Fibroblast of peridontal ligament (primary cell): Measurements from ENCODE around the gene S100A14.
"Not testable (repeated sequence)": the region's sequence is repeated elsewhere in the genome, so short reads cannot be mapped to it uniquely, and the experiment has no call there.

Source experiments
- DNase-seq: peaks from one replicate; pipeline ENCODE4 v3.0.0-alpha.2; 2010; ENCODE audit errors: extremely low read depth

The S100A14 gene

DNA sequence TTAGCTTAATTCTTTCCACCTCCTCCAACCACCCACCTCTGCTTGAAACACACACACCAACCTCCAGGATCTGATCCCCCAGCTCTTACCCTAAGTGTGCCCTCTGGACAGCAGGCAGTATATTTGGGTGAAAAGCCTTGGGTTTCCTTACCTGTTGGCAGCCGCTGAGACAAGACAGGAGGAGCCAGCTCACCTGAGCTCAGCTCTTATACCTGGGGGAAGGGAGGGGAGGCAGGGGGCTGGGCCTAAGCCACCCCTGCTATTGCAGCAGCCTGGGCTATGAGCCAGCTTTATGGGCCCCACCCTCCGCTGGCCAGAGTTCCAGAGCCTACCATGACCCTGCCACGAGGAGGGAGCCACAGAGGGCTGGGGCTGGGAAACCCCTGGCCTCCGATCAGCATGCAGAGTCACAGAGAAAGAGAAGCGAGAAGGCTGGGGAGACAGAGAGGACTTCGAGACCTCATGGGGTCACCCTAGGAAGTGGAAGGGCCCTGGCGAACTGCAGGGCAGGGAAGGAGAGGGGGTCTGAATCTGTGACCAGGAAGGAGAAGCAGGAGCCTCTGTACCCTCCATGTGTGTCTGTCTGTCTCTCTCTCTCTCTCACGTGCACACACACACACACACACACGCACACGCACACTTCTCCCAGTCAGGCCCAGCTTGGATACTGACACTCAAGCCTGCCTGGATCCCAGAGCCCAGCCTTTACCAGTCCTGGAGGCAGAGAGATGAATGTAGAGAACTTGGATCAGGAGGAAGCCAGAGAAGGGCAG is at the start of gene S100A14:
Gene S100A14, minus strand, starts transcription at position 182 of the 773 bp plus-strand sequence. CDS start 467 bp downstream, outside the sequence.
- no peak for DNase-seq

DNA sequence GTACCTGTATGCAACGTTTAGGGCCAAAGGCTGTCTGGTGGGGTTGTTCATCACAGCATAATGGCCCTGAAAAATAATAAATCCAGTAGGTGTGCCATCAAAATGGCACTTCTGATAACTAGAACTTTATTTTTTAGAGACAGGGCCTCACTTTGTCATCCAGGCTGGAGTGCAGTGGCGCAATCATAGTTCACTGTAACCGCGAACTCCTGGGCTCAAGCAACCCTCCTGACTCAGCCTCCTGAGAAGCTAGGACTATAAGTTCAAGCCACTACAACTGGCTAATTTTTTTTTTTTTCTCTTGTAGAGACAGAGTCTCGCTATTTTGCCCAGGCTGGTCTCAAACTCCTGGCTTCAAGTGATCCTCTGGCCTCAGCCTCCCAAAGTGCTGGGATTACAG is 47.1 kb upstream of the S100A14 start:
- peak; percentile 49 for DNase-seq

DNA sequence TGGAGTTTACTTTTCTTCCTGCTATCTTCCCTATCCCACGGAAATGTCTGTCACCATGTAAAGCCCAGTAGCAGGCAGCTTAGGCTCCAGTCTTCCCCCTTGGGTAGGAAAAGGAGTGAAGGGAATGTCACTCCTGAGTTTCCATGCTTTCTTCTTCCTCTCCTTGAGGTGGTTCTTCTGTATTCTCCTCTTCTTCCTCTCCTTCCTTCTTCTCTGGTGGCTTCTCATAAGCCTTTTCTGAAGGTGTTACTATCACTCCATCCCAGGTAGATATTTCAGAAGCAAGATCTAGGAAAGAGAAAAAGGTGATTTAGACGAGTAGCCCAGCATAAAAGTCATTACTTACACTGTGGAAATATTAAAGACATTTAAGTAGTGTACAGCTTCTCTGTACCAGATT is 46.1 kb upstream of the S100A14 start:
- no peak for DNase-seq

DNA sequence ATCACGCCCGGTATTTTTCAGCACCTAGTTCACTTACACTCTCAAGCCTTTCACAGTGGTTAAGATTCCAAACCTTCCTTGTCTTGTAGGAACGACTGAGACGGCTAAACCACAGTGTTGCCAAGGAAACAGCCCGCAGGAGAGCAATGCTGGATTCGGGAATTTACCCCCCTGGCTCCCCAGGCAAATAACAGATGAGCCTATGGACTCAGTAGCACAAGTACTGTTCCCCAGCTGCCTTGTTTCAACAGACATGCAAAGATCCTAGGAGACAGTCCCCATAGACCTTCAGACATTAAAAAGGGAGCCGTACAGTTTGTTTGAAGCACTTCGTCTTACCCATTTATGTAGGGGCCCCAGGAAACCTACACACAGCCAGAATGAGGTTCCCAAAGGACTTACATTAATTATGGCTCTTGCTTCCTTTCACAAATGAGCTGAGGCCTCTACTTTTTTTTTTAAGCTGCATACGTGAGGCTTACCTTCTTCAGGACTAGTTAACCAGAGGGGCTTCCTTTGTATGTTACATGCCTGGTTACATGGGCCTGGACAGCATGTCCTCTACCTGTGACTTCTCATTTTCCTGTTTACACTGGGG is 45.1 kb upstream of the S100A14 start:
- DNase-seq: peak; percentile 33

DNA sequence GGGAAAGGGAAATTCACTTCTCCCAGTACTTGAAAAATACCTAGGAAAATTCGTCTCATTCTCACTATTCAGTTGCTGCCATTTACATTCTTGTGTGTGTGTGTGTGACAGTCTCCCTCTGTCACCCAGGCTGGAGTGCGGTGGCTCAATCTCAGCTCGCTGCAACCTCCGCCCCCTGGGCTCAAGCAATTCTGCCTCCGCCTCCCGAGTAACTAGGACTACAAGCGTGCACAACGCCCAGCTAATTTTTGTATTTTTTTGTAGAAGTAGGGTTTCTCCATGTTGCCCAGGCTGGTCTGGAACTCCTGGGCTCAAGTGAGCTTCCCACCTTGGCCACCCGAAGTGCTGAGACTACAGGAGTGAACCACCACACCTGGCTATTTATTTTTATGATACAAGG is 43.5 kb upstream of the S100A14 start:
- DNase-seq: no peak

DNA sequence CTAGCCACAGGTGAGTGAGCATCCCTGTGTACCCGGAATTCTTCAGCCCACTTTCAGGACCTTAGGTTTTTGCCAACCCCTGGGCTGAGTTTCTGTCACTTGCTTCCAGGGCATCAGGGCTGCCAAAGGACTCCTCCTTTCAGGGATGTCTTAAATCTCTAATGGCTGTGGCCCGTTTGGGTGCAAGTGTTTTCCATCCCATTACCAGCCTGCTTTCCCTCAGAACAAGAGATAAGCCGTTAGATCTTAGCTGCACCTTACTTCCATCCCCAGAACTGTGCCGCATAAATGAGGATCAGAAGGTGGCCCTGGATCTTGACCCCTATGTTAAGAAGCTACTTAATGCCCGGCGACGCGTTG is 43.0 kb upstream of the S100A14 start:
- no peak for DNase-seq

DNA sequence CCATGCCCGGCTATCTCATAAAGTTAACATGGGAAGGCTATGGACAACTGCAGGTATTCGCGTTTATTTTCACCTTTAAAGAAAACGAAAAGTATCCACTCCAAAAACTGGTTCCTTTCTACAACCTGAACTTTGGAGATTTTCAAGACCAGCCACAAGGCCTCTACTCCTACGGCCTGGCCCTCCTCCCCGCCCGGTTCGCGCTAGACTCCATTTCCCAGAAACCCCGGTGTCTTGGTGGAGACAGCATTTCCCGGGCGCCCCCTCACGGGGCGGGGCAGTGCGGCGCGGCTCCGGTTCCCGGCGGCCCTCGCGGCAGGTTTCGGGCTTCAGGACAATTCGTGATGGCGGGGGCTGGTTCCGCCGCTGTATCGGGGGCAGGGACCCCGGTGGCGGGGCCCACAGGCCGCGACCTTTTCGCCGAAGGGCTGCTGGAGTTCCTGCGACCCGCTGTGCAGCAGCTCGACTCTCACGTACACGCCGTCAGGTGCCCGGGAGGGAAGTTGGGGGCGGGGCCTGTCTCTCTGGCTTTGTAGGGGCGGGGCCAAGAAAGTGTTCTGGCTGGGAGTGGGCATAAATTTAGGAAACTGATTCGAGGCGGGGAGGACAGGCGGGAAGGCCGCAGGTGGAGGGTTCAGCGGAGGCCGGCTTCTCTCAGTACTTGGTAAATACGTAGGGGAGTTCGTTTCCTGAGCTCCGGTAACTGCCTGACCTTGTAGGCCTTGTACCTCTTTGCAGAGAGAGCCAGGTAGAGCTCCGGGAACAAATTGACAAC is 42.5 kb upstream of the S100A14 start, which contains the start of gene SNAPIN:
Gene SNAPIN, plus strand, starts transcription at position 304 of the 775 bp plus-strand sequence. Its CDS starts 41 bp downstream, at position 345.
- peak; percentile 84 for DNase-seq

DNA sequence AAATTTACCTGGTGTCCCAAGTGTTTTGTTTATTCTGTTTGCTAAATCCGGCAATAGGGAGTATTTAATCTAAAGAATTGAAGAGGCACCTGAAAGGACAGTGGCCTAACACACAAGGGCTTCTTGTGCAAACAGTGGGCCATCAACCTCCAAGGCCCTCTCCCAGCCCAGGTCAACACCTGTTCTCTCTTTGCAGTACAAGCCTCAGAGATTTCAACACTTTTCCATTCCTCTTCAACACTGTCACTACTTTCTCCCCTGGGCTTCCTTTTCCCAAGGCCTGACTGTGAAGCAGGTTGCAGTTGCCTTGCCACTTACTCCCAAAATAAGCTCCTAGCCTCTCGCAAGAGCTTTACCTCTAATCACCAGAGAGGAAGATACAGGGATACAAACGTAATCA is 39.2 kb upstream of the S100A14 start:
- DNase-seq: no peak

DNA sequence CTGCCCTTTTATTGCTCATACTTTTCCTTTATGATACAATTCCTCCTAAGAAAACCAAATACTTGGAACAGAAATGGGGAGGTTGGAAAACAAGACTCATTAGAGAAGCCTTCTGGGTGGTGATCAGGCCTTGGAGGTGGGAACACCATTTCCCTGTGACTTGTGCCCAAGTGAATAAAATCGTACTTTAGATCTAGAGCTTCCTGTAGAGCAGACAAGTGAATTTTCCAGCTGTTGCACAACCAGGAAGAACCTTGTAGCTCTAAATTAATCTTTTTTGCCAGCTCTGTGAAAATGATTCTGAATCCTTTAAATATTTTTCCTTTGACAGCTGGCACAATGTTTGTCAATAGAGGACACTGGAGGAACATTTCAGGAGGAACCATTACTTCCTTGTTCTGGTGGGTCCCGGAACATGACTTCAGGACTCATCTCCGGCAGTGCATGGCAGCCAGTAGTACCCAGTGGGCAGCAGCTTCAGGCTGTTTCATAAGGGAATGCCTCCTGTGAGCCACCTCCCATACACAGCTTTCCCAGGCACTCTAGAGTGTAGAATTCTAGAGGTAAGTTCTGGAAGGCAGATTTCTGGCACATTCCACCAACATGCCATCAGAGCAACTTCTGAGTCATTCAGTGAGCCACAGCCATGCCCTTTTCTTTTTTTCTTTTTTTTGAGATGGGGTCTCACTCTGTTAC is 36.8 kb upstream of the S100A14 start:
- peak; percentile 34 for DNase-seq

DNA sequence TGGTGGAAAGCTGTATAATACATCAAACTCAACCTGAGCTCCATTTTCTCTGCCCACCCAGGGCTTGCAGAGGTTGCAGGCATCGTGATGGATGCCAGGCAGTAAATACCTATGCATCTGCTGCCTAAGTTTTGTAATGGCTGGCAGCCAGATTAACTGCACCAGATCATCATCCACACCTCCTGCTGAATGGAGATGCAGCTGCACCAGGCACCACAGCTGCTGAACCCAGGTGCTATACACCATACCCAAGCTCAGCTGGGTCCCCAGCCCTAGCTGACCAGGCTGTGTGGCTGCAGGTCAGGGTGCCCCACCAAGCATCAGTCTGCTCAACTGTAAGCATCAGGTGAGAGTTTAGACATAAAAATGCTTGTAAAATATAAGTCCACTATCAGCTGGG is 35.6 kb upstream of the S100A14 start:
- no peak for DNase-seq

DNA sequence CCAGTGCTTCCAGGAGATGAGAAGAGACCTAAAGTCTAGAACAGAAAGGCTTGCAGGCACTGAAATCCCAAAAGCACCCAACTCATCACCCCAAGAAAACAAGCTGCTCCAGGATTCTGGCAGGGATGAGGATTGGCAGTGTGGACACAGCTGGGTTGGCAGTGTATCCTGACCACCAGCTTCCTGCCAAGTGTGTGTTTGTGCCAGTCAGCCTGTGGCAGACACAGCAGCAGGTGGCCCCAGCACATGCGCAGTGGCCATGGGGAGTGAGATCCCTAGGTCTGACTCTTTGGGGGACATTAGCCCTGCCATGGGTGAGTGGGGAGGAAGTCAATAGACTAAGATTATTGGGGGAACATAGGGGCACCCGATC is 33.7 kb upstream of the S100A14 start:
- DNase-seq: no peak

DNA sequence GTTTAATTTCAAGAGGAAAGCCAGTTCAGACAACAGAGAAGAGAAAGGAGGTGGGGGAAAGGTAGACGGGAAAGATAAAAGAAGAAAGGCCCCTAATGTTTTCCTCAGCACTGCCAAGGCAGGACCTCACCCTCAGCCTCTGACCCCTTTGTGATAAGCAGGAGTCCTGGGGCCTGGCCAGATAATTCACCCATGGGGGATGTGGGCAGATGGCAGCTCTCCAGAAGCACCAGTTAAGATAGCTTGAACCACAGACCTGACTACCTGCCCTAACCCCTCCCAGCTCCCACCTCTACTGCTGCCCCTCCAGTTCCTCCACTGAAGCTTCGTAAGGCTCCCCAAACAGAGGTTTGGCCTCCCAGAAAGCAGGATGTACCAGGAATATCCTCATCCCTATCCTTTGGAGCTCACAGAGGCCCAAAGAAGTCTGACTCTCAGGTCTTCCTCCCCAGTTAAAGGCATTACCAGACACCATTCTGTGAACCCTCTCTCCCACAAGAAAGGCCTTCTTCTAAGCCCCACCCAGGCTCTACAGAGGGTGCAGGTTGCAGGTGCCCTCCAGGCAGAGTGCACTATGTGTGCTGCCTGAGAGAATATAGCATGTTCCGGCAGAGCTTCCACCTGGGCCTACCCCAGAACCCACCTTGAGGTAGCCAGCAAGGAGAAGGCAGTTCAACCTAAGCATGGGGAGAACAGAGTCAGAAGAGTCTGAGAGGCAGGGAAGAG is 33.2 kb upstream of the S100A14 start:
- no peak for DNase-seq

DNA sequence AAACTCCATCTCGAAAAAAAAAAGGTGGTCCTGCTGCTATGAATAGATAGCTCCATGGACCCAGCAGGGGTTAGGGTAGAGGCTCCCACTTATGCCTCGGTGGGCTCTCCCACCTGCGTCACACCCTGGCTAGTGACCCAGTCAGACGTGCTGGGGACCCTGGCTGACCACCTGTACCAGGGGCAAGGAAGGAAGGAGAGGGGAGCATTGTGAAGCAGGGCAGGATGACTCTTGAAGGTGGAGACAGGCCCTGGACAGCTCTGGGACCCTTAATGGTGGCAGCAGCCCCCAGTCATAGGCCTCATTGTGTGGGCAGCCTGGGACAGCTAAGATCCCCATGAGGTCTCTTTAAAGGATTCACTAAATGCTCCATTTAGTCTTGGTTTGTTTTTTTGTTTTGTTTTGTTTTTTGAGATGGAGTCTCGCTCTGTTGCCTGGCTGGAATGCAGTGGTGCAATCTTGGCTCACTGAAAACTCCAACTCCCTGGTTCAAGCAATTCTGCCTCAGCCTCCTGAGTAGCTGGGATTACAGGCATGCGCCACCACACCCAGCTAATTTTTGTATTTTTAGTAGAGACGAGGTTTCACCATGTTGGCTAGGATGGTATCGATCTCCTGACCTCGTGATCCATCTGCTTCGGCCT is 32.0 kb upstream of the S100A14 start:
- peak; percentile 47 for DNase-seq

DNA sequence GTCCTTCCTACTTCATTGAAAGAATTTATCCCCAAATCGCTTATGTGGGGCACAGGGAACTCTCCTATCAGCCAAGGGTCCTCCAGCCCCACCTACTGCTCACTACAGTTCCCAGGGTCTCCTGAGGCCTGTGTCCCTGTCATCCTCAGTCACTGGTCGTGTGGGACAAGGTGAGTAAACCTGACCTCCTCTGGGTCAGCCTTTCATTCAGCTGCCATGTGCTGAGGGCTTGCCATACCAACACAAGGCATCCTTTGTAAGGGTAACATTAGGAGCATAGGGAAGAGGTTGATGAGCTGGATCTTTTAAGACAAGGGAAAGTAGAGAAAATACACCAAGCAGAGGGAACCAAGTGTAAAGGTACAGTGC is 31.2 kb upstream of the S100A14 start:
- DNase-seq: no peak

DNA sequence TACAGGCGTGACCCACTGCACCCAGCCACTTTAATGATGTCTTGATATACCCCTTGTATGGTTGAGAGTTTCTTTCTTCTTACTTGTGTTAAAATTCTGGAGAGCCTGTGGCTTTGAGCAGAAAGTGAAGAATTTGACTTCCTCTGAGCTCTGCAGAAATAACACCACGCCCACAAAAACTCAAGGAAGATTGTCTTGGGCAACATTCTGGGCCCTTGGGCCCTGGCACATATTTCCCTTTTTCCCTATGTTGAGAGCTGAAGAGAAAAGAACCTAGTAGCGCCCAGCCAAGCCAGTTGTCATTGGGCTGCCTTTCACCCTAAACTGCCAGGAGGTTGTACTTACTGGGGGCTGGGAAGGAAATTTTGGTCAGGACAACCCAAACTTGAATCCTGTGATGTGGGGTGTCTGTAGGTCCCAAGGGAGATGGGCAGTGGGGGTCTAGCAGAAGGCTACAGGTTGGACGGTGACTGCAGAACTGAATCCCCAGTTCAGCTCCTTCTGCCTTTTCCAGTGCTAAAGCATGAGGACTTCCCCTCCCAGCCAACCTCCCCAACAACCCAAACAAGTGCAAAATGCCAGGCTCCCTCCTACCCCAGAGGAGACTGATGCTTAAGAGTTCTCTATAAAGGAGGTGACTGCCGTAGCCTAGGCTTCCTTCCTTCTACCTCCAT is 30.7 kb upstream of the S100A14 start:
- peak; percentile 40 for DNase-seq

DNA sequence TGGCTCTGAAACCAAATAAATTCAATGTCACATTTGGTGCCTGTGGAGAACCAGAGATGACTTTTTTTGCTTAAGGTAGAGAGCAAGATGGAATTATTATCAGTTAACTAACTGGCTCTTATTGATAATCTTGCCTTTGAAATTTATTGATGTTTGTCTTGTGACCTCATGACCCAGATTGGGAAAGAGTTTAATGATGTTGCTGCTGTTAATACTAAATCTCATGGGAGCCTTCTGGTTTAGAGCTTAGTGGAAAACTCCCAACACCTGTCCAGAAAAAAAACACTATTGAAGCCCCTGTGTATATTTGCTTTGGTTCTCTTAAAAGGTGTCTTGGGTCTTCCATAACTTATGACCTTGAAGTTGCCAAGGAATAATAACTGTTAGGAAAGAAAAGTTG is 27.7 kb upstream of the S100A14 start:
- no peak for DNase-seq

DNA sequence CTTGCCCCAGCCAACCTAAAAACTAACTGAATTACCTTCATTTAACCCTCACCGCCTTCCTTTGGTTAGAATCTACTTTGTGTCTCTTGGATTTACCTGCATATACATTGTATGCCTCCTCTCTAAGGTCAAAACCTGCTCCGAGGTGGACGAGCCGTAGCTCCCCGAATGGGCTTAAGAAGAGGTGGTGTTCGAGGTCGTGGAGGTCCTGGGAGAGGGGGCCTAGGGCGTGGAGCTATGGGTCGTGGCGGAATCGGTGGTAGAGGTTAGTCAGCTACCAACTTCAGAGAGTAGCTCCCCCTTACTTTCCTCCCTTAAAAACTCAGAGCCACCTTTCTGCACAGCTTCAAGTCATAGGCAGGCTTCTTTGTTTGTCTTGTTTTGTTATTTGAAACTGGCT is 27.0 kb upstream of the S100A14 start:
- DNase-seq: no peak

DNA sequence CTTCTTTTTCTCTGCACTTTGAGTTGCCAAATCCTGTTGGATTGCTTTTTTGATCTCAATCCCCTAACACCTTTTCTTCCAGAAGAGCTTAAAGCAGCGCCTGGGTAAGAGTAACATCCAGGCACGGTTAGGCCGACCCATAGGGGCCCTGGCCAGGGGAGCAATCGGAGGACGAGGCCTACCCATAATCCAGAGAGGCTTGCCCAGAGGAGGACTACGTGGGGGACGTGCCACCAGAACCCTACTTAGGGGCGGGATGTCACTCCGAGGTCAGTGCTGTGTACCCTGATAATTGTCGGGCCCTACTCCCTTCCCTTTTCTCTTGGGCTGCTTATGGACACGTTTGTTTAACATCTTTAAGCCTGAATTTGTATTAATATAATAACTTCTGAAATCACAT is 26.0 kb upstream of the S100A14 start:
- no peak for DNase-seq

DNA sequence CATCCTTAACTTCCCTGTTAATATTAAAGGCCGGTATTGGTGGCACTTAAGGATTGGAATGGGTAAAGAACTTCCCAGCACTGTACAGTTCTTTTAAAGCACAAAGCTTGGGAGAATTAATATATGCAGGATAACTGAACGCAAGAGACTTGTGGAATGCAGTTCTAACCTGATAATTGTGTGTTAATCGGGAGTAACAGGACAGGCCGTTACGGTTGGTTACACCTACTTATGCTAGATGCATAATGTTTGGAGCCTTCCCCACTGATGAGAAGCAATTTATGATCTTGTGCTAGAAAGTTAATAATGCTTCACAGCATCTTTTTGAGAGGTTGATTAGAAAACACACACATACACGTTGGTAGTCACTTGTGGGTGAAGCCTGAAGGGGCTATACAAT is 24.7 kb upstream of the S100A14 start:
- no peak for DNase-seq

DNA sequence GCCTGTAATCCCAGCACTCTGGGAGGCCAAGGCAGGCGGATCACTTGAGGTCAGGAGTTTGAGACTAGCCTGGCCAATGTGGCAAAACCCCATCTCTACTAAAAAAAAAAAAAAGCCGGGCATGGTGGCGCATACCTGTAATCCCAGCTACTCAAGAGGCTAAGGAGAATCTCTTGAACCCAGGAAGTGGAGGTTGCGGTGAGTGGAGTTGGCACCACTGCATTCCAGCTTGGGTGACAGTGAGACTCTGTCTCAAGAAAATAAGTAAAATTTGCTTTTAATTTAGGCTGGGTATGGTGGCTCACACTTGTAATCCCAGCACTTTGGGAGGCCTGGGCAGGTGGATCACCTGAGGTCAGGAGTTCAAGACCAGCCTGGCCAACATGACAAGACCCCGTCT is 24.1 kb upstream of the S100A14 start:
- not testable (repeated sequence) for DNase-seq

DNA sequence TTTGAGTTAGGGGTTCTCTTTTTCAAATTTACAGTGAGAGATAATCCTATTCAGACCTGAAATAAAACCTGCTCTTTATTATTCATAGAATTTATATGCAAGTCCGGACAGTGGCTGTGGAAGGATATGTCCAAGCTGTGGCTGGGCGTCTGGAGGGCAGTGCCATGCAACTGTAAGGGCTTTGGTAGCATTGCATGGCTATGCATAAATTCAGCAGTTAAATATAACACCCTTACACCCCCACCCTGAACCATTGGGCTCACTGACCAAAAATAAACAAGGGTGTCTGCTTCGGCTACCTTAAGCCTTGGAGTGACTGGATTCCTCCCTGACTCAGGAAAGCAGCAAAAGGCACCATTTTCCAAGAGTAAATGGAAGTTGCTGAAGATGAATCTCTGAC is 23.2 kb upstream of the S100A14 start:
- DNase-seq: no peak
